Measurements from ENCODE around the gene MCL1. TPM values are rescaled to one million over a fixed set of nuclear protein-coding genes. Genes with fewer than 3 reads are reported as not detected.
"Not testable (repeated sequence)": the region's sequence is repeated elsewhere in the genome, so short reads cannot be mapped to it uniquely, and the experiment has no call there.

MCL1 gene
- total RNA-seq, 1 experiment from 2014 or later = 163 TPM

DNA sequence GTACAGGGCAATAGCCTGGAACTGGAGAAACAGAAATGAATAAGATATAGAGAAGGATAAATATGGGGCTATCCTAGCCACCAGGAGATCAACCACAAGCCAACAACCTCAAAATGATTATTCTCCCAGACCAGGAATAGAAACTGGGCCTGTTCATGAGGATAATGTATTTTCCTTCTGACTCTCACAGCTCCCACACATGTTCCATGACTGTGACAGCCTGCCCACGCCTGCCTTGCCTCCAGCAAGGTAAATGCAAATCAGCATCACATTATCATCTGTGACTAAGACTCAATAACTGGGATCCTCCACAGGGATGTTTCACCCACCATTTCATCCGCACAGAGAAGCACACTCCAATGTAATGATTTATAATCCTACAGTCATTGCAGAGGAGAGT is 46.7 kb upstream of the MCL1 start:
- H3K36me3 ChIP-seq (ENCODE audit: insufficient read depth, low read length, poor library complexity, severe bottlenecking) = peaks cover 65% of the 10 kb centered on the region
- DNase-seq (ENCODE audit: low spot score) = no peak
- H3K9me3 ChIP-seq (ENCODE audit: low read depth, low read length, poor library complexity, severe bottlenecking) = no peaks in the 10 kb centered on the region
- no TSS peak for BruUV-seq (replicated peaks)
- CTCF ChIA-PET = no interaction called here
- intact Hi-C loops (cut with micrococcal nuclease; ENCODE audit: unreplicated experiment) = loop anchor here (10.0 kb wide), 3 partner anchors 161 to 371 kb away; partner anchors contain the start of genes CA14 and SETDB1
- H3K4me3 ChIP-seq (ENCODE audit: low read depth, low read length, poor library complexity, severe bottlenecking) = no peak overlapping the region
- H3K27ac ChIP-seq (ENCODE audit: low read depth, low read length, poor library complexity, severe bottlenecking) = no peak overlapping the region
- no peaks in the 10 kb centered on the region for H3K27me3 ChIP-seq (replicated peaks; ENCODE audit: insufficient read depth, low read depth, low read length, poor library complexity)
- POLR2A ChIA-PET (ENCODE audit: low non-redundant PET) = no interaction called here
- peaks cover 10% of the 10 kb centered on the region for H3K4me1 ChIP-seq (ENCODE audit: insufficient read depth, low read length, poor library complexity, severe bottlenecking)
- TF ChIP-seq CTCF (conservative IDR thresholded peaks at IDR 0.05; ENCODE audit: low read depth, low read length) = no peak
- no peak for TF ChIP-seq EZH2 (IDR thresholded peaks at IDR 0.05; ENCODE audit: borderline replicate concordance, low read depth, low read length, poor library complexity, severe bottlenecking)

GRCh38 chr1:150624546-150624945 is 45.1 kb upstream of the MCL1 start:
- BruUV-seq (replicated peaks); H3K9me3 ChIP-seq (ENCODE audit: low read depth, low read length, poor library complexity, severe bottlenecking); DNase-seq (ENCODE audit: low spot score); CTCF ChIA-PET; H3K27me3 ChIP-seq (replicated peaks; ENCODE audit: insufficient read depth, low read depth, low read length, poor library complexity); POLR2A ChIA-PET (ENCODE audit: low non-redundant PET); H3K27ac ChIP-seq (ENCODE audit: low read depth, low read length, poor library complexity, severe bottlenecking); H3K4me3 ChIP-seq (ENCODE audit: low read depth, low read length, poor library complexity, severe bottlenecking): not testable (repeated sequence)
- H3K4me1 ChIP-seq (ENCODE audit: insufficient read depth, low read length, poor library complexity, severe bottlenecking) = peaks cover 25% of the 10 kb centered on the region
- intact Hi-C loops (cut with micrococcal nuclease; ENCODE audit: unreplicated experiment) = loop anchor here (5.0 to 10.0 kb wide), 5 partner anchors 62 to 370 kb away; partner anchors contain the start of genes CA14 and SETDB1
- peaks cover 77% of the 10 kb centered on the region for H3K36me3 ChIP-seq (ENCODE audit: insufficient read depth, low read length, poor library complexity, severe bottlenecking)

- POLR2A ChIA-PET (ENCODE audit: low non-redundant PET); H3K4me3 ChIP-seq (ENCODE audit: low read depth, low read length, poor library complexity, severe bottlenecking); BruUV-seq (replicated peaks); H3K27me3 ChIP-seq (replicated peaks; ENCODE audit: insufficient read depth, low read depth, low read length, poor library complexity); CTCF ChIA-PET; H3K27ac ChIP-seq (ENCODE audit: low read depth, low read length, poor library complexity, severe bottlenecking); H3K9me3 ChIP-seq (ENCODE audit: low read depth, low read length, poor library complexity, severe bottlenecking); DNase-seq (ENCODE audit: low spot score): not testable (repeated sequence)
- H3K4me1 ChIP-seq (ENCODE audit: insufficient read depth, low read length, poor library complexity, severe bottlenecking) = peaks cover 29% of the 10 kb centered on the region
- intact Hi-C loops (cut with micrococcal nuclease; ENCODE audit: unreplicated experiment) = loop anchor here (5.0 to 10.0 kb wide), 5 partner anchors 62 to 369 kb away; partner anchors contain the start of genes CA14 and SETDB1
- peaks cover 81% of the 10 kb centered on the region for H3K36me3 ChIP-seq (ENCODE audit: insufficient read depth, low read length, poor library complexity, severe bottlenecking)
These were observed 44.7 kb upstream of the MCL1 start for GRCh38 chr1:150624134-150624533.

DNA sequence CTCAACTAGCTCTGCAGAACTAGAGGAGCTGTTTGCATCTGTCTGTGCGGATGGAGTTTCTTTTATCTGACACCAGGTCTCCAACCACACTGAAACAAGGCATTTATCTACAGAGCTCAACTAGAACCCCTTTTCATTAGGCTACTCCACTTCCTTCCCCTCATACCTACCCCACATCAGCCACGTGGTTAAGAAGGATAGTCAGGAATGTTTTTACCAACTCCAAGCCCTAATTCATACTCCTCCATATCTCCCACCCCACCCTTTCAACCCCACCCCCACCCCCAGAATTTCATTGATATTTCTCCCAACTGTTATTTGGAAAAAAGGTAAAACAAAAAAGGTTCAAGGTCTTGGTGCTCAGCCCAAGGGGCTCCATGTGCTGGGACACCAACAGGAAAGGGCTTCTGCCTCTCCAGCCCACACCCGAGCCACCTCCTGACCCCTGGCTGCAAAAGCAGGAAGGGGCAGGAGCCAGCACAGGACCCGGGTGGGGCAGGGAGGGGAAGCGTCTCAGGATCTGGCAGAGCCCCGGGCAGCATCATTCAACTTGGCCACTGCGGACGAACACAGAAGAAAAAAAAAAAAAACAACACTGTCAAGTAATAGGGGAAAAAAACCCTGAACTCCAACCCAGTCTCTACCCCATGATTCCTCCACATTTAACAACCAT is 43.0 kb upstream of the MCL1 start:
- BruUV-seq (replicated peaks) = TSS peak; percentile 46
- CTCF ChIA-PET = no interaction called here
- Histone ChIP-seq H3K27me3 (replicated peaks; ENCODE audit: insufficient read depth, low read depth, low read length, poor library complexity) (no peaks in the 10 kb centered on the region), H3K4me3 (ENCODE audit: low read depth, low read length, poor library complexity, severe bottlenecking) (no peak overlapping the region), H3K36me3 (ENCODE audit: insufficient read depth, low read length, poor library complexity, severe bottlenecking) (peaks cover 81% of the 10 kb centered on the region), H3K4me1 (ENCODE audit: insufficient read depth, low read length, poor library complexity, severe bottlenecking) (peaks cover 20% of the 10 kb centered on the region), H3K9me3 (ENCODE audit: low read depth, low read length, poor library complexity, severe bottlenecking) (no peaks in the 10 kb centered on the region), H3K27ac (ENCODE audit: low read depth, low read length, poor library complexity, severe bottlenecking) (no peak overlapping the region)
- intact Hi-C loops (cut with micrococcal nuclease; ENCODE audit: unreplicated experiment) = loop anchor here (5.0 to 10.0 kb wide), 5 partner anchors 60 to 368 kb away; partner anchors contain the start of genes CA14 and SETDB1
- no peak for DNase-seq (ENCODE audit: low spot score)
- no peak for TF ChIP-seq CTCF (conservative IDR thresholded peaks at IDR 0.05; ENCODE audit: low read depth, low read length)
- TF ChIP-seq EZH2 (IDR thresholded peaks at IDR 0.05; ENCODE audit: borderline replicate concordance, low read depth, low read length, poor library complexity, severe bottlenecking) = no peak
- POLR2A ChIA-PET (ENCODE audit: low non-redundant PET) = no interaction called here

Measured in A673 (cell line).